ACC112 (cell line): ENCODE results near the gene FRMD4A.
"Not testable (repeated sequence)": the region's sequence is repeated elsewhere in the genome, so short reads cannot be mapped to it uniquely, and the experiment has no call there.

Experiments
- H2AFZ ChIP-seq: fragments of 200-600 bp; sonication (generic); one replicate; pipeline ENCODE4 v1.6.0; 2017; ENCODE audit warnings: antibody characterized with exemption, low read length; ENCODE audit not compliant: unreplicated experiment
- H3K27ac ChIP-seq: fragments of 200-600 bp; sonication (generic); 2 replicates; pipeline ENCODE4 v1.5.1; 2014; ENCODE audit warnings: low read depth, mild to moderate bottlenecking, antibody characterized with exemption, low read length, moderate library complexity
- H3K27me3 ChIP-seq: fragments of 200-600 bp; sonication (generic); 2 replicates; pipeline ENCODE4 v1.6.1; 2014; ENCODE audit warnings: mild to moderate bottlenecking, antibody characterized with exemption, low read length, moderate library complexity, mixed read lengths; ENCODE audit not compliant: insufficient read depth
- H3K36me3 ChIP-seq: fragments of 200-600 bp; sonication (generic); 2 replicates; pipeline ENCODE4 v1.6.1; 2016; ENCODE audit warnings: mild to moderate bottlenecking, antibody characterized with exemption, low read length, moderate library complexity, mixed read lengths; ENCODE audit not compliant: insufficient read depth
- H3K4me1 ChIP-seq: fragments of 200-600 bp; sonication (generic); one replicate; pipeline ENCODE4 v1.6.1; 2016; ENCODE audit warnings: low read length, mixed read lengths; ENCODE audit not compliant: insufficient read depth, unreplicated experiment, control insufficient read depth
- H3K4me3 ChIP-seq: fragments of 200-600 bp; sonication (generic); 2 replicates; pipeline ENCODE4 v1.5.1; 2014; ENCODE audit warnings: mild to moderate bottlenecking, low read depth, low read length
- H3K79me2 ChIP-seq: fragments of 200-600 bp; sonication (generic); one replicate; pipeline ENCODE4 v1.6.0; 2016; ENCODE audit warnings: low read length; ENCODE audit not compliant: control insufficient read depth, unreplicated experiment, insufficient read depth

The FRMD4A gene

DNA sequence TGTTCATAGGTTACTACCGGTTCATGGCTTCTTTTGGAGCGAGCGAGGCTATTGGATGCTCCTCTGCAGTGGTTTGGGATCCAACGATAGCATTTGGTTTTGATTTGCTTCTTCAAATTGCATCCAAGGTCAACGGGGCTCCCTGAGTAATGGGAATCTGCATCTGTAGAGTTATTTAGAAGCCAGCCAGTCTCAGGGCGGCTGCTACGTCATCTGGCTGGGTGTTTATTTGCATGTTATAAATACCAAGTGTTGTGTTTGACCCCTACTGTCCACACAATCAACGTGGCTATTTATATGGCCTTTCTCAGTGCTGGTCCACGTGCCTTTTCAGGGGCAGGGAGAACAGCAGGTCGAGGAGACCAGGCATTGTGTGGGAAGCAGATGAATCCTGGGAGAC is 606.2 kb downstream of the FRMD4A start:
- H3K27ac ChIP-seq, result no peak overlapping the region
- H3K4me1 ChIP-seq, result no peaks in the 10 kb centered on the region
- H2AFZ ChIP-seq, result no peak overlapping the region
- no peaks in the 10 kb centered on the region for H3K36me3 ChIP-seq
- no peaks in the 10 kb centered on the region for H3K79me2 ChIP-seq
- no peaks in the 10 kb centered on the region for H3K27me3 ChIP-seq
- H3K4me3 ChIP-seq, result no peak overlapping the region

DNA sequence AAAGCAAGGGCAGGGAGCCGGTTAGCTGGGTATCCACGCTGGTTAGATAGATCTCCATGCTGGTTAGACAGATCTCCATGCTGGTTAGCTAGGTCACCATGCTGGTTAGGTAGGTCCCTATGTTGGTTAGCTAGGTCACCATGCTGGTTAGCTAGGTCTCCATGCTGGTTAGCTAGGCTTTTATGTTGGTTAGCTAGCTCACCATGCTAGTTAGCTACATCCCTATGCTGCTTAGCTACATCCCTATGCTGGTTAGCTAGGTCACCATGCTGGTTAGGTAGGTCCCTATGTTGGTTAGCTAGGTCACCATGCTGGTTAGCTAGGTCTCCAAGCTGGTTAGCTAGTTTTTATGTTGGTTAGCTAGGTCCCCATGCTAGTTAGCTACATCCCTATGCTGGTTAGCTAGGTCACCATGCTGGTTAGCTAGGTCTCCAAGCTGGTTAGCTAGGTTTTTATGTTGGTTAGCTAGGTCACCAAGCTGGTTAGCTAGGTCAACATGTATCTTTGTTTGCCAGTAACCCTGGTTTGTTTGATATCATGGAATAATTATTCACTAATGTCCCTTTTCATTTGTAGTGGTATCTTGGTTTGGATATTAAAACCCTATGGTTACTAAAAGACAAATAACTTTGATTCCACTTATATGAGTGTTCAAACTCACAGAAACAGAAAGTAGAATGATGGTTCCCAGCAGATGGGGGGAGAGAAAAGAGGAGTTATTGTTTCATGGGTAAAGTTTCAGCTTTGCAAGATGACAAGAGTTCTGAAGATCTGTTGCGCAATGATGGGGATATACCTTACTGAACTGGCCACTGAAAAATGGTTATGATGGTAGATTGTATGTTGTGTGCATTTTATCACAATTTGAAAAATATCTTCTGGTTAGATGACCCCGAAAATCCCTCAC is 607.7 kb downstream of the FRMD4A start:
- peaks cover 13% of the 10 kb centered on the region for H3K4me1 ChIP-seq
- H3K36me3 ChIP-seq, result no peaks in the 10 kb centered on the region
- H2AFZ ChIP-seq, result no peak overlapping the region
- H3K4me3 ChIP-seq, result no peak overlapping the region
- no peaks in the 10 kb centered on the region for H3K27me3 ChIP-seq
- H3K79me2 ChIP-seq, result no peaks in the 10 kb centered on the region
- no peak overlapping the region for H3K27ac ChIP-seq

DNA sequence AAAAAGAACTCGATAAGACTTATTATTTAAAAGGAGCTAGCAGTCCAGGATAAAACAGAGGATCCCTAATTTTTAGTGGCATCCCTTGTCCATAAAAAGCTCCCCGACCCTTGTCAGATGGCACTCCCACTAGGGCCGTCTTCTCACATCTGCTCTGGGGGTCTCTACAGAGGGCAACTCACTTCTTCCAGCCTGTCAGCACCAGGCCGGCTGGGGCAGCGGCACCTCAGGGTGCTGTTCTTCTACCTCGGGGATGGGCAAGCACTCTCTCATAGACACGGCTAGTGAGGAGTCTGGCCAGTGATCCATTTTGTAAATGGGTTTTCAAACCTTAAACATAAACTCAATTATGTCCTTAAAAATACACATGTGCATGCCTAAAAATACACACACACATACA is 609.2 kb downstream of the FRMD4A start:
- Histone ChIP-seq H3K27ac (no peak overlapping the region), H3K4me1 (peaks cover 27% of the 10 kb centered on the region), H3K27me3 (no peaks in the 10 kb centered on the region), H3K4me3 (no peak overlapping the region), H3K36me3 (no peaks in the 10 kb centered on the region), H3K79me2 (no peaks in the 10 kb centered on the region), H2AFZ (no peak overlapping the region)

DNA sequence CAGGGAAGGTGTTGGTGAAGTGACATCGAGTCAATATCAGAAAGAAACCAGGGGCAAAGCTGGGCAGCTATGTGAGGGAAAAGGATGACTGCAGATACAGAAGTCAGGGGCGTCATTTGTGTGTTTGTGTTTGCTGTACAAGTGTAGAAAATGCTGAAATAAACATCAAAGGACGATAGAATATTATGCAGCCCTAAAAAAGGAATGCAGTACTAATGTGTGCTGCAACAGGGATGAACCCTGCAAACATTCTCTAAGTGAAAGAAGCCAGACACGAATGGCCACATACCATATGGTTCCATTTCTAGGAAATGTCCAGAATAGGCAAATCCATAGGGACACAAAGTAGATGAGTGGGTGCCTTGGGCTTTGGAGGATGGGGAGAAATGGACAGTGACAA is 610.0 kb downstream of the FRMD4A start:
- Histone ChIP-seq H3K79me2 (no peaks in the 10 kb centered on the region), H3K27me3 (no peaks in the 10 kb centered on the region), H2AFZ (no peak overlapping the region), H3K4me1 (peaks cover 35% of the 10 kb centered on the region), H3K27ac (no peak overlapping the region), H3K36me3 (no peaks in the 10 kb centered on the region), H3K4me3 (no peak overlapping the region)

DNA sequence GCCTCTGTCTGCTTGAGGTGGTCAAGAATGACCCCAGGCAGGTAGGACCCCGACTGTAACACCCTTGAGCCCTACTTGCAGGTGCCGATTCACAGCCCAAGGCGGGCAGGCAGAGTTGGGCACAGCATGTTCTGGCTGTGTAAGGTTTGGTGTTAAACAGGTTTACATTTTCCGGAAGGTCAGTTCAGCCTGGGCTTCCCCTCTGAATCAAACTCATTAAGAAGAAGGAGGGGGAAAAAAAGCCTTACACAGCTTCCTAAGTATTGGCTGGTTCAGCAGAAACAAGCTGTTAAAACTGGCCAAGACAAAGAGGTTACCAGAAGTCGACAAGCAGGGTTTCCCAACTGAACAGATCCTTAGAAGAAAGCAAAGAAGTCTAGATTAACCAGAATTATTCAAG is 611.3 kb downstream of the FRMD4A start:
- Histone ChIP-seq H2AFZ (no peak overlapping the region), H3K27ac (no peak overlapping the region), H3K79me2 (no peaks in the 10 kb centered on the region), H3K4me3 (no peak overlapping the region), H3K27me3 (no peaks in the 10 kb centered on the region), H3K36me3 (no peaks in the 10 kb centered on the region), H3K4me1 (peaks cover 42% of the 10 kb centered on the region)

DNA sequence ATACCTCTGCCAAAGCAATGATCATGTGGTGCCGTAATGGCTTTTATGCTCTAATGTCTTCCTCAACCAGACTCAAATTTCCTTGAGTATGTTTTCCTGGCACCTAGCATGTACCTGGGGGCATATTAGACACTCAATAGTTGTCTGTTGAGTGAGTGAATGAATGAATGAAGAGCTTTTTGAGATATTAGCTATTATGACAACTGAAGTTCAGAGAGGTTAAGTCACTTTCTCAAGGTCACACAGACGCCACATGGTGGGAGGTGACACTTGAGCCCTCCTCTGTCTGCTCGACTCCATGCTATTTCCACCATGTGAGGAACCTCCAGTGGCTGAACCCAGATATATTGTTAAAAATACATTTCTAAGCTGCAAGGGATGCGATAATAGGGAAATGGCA is 611.9 kb downstream of the FRMD4A start:
- H3K4me1 ChIP-seq, result peaks cover 42% of the 10 kb centered on the region

DNA sequence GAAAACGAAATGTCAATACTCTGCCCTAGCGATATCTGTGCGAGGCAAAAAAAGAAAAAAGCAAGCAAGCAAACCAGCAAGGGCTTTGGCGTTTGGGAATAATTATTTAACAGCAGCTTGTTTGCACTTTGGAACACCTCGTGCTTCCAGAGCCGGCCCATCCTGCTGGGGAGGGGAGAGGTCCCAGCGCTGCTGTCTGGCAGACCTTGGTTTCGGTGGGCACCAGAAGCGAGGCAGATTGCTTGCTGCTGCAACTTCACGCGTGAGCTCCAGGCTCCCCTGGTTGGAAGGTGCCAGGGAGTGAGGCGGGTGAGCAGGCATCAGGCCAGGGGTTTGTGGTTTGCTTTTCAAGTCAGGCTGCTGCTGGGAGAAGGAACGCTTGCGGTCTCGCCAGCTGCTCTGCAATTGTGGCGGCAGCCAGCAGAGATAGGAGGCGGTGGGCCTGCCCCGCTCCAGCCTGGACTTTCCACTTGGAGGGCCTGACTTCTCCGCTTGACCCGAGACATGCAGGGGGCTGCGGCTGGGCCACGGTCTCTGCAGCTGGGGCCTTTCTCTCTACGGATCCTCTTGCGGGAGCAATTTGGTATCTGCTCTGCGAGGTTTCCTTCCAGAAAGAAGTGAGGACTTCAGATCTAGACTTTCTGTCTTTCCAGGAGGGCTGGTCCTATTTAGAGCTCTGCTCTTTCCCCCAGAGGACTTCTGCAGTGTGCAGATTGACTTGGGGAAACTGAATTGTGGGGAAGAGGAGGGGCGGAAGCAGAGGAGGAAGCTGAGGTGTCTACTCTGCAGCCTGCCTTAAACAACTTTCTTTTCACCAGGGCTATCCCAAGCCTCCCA is 612.6 kb downstream of the FRMD4A start:
- H3K27me3 ChIP-seq, result no peaks in the 10 kb centered on the region
- peak overlapping the region; percentile 23; the same call in 1 of the 2 replicates for H3K27ac ChIP-seq
- H3K4me1 ChIP-seq, result peaks cover 46% of the 10 kb centered on the region
- H3K79me2 ChIP-seq, result no peaks in the 10 kb centered on the region
- no peak overlapping the region for H2AFZ ChIP-seq
- H3K4me3 ChIP-seq, result peak overlapping the region; percentile 51
- H3K36me3 ChIP-seq, result no peaks in the 10 kb centered on the region

More for the DNA sequence above, 611.9 kb downstream of the FRMD4A start:
- H3K36me3 ChIP-seq, result no peaks in the 10 kb centered on the region
- no peak overlapping the region for H2AFZ ChIP-seq
- no peaks in the 10 kb centered on the region for H3K79me2 ChIP-seq
- H3K27ac ChIP-seq, result peak overlapping the region; percentile 23; the same call in 1 of the 2 replicates
- H3K4me3 ChIP-seq, result no peak overlapping the region; the same call in 1 of the 2 replicates
- no peaks in the 10 kb centered on the region for H3K27me3 ChIP-seq

DNA sequence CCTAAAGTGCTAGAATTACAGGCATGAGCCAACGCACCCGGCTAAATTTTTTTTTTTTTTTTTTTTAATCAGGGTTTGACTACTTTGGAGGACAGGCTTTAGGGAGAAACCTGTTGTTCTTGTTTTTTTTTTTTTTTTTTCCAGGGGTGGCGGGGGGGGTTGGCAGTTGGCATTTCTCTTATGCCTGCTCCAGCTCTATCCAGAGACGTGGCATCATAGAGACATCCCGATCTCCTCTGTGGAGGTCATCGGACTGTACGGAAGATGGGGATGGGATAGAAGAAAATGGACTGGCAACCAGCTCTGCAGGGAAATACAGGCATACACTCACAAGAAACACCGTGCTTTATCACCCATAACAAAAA is 613.2 kb downstream of the FRMD4A start:
- Histone ChIP-seq H3K79me2 (no peaks in the 10 kb centered on the region), H3K27ac (no peak overlapping the region), H3K36me3 (no peaks in the 10 kb centered on the region), H3K27me3 (no peaks in the 10 kb centered on the region), H3K4me1 (peaks cover 53% of the 10 kb centered on the region), H2AFZ (no peak overlapping the region), H3K4me3 (peak overlapping the region; percentile 51; the same call in 1 of the 2 replicates)

DNA sequence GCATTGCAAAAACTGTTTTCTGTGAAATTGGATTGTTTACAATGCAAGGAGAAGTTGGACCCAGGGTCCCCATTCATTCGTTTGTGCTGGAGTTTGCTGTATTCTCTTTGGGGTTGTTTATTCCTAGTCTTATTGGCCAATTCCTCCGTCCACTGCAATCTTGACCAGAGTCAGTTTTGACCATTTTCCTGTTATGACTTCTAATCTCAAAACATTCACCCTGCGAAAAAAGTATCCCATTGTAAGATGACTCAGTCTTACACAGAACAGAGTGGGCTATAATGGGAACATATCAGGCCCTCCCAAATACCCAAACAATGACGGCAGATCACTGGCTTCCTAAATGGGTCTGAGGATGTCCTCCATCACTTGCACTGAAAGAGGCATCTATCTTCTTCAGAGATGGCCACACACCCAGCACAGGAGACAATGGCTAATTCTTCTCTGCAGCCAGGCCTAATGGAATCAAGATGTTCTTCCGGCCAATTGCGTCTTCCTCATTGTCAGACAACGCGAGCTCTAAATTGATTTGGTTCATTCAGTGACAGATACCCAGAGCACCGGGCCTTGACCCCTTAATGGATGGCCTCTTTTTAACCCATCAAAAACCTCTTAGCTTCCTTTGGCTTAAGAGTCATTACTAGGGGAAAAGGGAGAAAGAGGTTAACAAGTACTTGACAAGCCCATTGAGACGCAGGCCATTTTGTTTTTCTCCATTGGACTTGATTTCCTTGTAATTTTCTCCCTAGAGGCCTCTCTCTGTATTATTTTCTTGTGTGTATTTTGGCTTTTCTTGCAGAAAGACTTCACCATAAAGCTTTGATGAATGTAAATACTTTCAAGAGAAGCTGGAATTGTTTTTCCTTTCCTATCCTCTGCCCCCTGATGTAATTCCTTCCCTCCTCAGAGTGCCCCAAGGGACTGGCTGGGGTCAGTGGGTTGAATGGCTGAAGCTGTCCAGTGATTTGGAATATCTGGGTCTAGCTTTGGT is 614.3 kb downstream of the FRMD4A start:
- no peaks in the 10 kb centered on the region for H3K27me3 ChIP-seq
- peak overlapping the region; percentile 88 for H3K27ac ChIP-seq
- H3K36me3 ChIP-seq, result no peaks in the 10 kb centered on the region
- no peaks in the 10 kb centered on the region for H3K79me2 ChIP-seq
- no peak overlapping the region for H3K4me3 ChIP-seq
- H3K4me1 ChIP-seq, result peaks cover 63% of the 10 kb centered on the region
- H2AFZ ChIP-seq, result no peak overlapping the region

DNA sequence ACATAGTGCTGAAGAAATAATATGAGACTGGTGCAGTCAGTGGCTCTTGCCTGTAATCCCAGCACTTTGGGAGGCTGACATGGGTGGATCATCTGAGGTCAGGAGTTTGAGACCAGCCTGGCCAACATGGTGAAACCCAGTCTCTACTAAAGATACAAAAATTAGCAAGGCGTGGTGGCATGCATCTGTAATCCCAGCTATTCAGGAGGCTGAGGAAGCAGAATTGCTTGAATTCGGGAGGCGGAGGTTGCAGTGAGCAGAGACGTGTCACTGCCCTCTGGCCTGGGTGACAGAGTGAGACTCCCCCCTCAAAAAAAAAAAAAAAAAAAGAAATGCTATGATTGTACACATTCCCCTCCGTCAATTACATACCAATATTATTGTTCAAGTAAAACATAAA is 615.1 kb downstream of the FRMD4A start:
- H3K79me2 ChIP-seq, H3K27me3 ChIP-seq, H2AFZ ChIP-seq, H3K4me3 ChIP-seq, H3K36me3 ChIP-seq: not testable (repeated sequence)
- H3K27ac ChIP-seq, result peak overlapping the region; percentile 88
- H3K4me1 ChIP-seq, result peaks cover 63% of the 10 kb centered on the region
